ENCODE results near the gene IDH3A. TPM values are rescaled to one million over a fixed set of nuclear protein-coding genes. Genes with fewer than 3 reads are reported as not detected.

IDH3A gene
- total RNA-seq, 2 experiments from 2014 or later: 47.5 to 47.6 TPM

DNA sequence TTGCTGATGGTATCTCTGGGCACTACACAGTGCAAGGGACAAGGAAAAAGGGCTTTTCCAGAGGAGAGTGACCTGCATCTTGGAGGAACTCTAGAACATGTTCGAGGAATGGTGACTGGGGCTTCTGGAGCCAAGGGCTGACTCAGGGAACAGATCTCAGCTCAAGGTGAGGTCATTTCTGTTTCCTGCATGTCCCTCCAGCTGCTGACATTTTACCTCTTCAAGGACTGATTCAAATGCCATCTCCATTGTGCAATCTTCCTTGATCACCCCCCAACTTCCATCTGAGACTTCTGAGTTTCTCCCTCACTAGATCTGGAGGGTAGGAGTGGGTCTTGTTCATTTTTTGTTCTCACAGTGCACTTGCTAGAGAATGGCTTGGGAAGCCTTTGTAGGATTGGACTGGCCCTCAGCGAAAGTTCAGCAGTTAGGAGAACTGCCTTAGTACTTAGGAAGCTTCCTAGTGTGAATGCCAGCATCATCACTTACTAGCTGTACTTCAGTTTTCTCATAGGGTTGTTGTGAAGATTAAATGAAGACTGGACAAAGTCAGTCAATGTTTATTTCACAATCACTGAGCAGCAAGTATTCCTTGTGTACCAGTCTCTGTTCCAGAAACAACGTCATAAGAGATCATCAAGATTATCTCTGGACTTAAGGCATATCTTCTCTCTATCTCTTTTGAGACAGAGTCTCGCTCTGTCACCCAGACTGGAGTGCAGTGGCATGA is 2.6 kb upstream of the IDH3A start:
- H3K9me3 ChIP-seq (ENCODE audit: control insufficient read depth in 1 of 2, insufficient read depth in 1 of 2, low read length in 2 of 2): no peaks in the 10 kb centered on the region
- ATAC-seq (ENCODE audit: poor library complexity): no peak
- no peaks in the 10 kb centered on the region for H3K27me3 ChIP-seq (ENCODE audit: control insufficient read depth in 1 of 2, insufficient read depth in 2 of 2, low read length in 2 of 2)
- no peak overlapping the region for H3K27ac ChIP-seq (ENCODE audit: low read depth in 1 of 2, low read length in 2 of 2)
- Mint-ChIP-seq H3K27me3 (no peaks in the 10 kb centered on the region), H3K36me3 (ENCODE audit: low read depth) (peaks cover 10% of the 10 kb centered on the region), H3K4me1 (ENCODE audit: low read depth) (peaks cover 34% of the 10 kb centered on the region), H3K4me3 (no peak overlapping the region), H3K9me3 (no peaks in the 10 kb centered on the region), H3K27ac (no peak overlapping the region)
- TF ChIP-seq, protein P1, sequence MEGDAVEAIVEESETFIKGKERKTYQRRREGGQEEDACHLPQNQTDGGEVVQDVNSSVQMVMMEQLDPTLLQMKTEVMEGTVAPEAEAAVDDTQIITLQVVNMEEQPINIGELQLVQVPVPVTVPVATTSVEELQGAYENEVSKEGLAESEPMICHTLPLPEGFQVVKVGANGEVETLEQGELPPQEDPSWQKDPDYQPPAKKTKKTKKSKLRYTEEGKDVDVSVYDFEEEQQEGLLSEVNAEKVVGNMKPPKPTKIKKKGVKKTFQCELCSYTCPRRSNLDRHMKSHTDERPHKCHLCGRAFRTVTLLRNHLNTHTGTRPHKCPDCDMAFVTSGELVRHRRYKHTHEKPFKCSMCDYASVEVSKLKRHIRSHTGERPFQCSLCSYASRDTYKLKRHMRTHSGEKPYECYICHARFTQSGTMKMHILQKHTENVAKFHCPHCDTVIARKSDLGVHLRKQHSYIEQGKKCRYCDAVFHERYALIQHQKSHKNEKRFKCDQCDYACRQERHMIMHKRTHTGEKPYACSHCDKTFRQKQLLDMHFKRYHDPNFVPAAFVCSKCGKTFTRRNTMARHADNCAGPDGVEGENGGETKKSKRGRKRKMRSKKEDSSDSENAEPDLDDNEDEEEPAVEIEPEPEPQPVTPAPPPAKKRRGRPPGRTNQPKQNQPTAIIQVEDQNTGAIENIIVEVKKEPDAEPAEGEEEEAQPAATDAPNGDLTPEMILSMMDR (IDR thresholded peaks at IDR 0.05): no peak
- POLR2A ChIA-PET: no interaction called here
- DNase-seq: no peak
- H3K36me3 ChIP-seq (ENCODE audit: insufficient read depth, low read length): no peaks in the 10 kb centered on the region
- CTCF ChIA-PET: no interaction called here
- intact Hi-C loops (cut with DNase I, micrococcal nuclease): loop anchor here in 1 of 2 experiments (5.0 to 10.0 kb wide), 3 partner anchors 151 to 722 kb away; partner anchors contain the start of genes HMG20A, IREB2, PEAK1 and SKIC8
- H3K4me1 ChIP-seq (ENCODE audit: insufficient read depth, low read length): peaks cover 24% of the 10 kb centered on the region
- H3K4me3 ChIP-seq (ENCODE audit: low read length): no peak overlapping the region

DNA sequence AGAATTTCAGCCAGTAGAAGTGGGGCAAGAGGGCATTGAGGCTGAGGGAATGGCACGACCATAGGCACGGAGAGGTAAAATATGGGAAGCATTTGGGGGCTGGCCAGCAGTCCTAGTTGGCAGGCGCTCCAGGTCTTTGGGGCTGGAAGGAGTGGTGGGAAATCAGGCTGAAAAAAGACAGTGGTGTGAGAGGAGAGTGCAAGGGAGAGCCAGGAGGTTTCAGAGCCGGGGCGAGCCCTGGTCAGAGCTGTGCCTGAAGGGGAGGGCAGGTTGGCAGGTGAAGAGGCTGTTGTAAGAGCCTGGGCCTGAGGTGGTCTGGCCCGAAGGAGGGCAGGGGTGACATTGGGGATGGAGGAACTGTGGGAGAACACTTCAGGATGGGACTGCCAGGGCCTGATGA is 1.6 kb upstream of the IDH3A start:
- H3K4me3 ChIP-seq (ENCODE audit: low read length): no peak overlapping the region
- ChIA-PET CTCF (interaction anchor here (1.2 to 1.5 kb wide), 2 partner anchors 17 to 39 kb away, joined by 5 to 7 read pairs; partner anchors contain the start of gene CIB2), POLR2A (interaction anchor here (2.8 kb wide), 1 partner anchor 290 kb away, joined by 8 read pairs; the partner anchor contains the start of gene IREB2)
- ATAC-seq (ENCODE audit: poor library complexity) (no peak), DNase-seq (no peak)
- Mint-ChIP-seq H3K4me3 (peak overlapping the region; percentile 97), H3K4me1 (ENCODE audit: low read depth) (peaks cover 36% of the 10 kb centered on the region), H3K27ac (peak overlapping the region; percentile 91), H3K36me3 (ENCODE audit: low read depth) (peaks cover 12% of the 10 kb centered on the region), H3K9me3 (no peaks in the 10 kb centered on the region), H3K27me3 (no peaks in the 10 kb centered on the region)
- H3K4me1 ChIP-seq (ENCODE audit: insufficient read depth, low read length): peaks cover 24% of the 10 kb centered on the region
- no peaks in the 10 kb centered on the region for H3K27me3 ChIP-seq (ENCODE audit: control insufficient read depth in 1 of 2, insufficient read depth in 2 of 2, low read length in 2 of 2)
- no peak overlapping the region for H3K27ac ChIP-seq (ENCODE audit: low read depth in 1 of 2, low read length in 2 of 2)
- no peaks in the 10 kb centered on the region for H3K9me3 ChIP-seq (ENCODE audit: control insufficient read depth in 1 of 2, insufficient read depth in 1 of 2, low read length in 2 of 2)
- TF ChIP-seq, protein P1 (IDR thresholded peaks at IDR 0.05): no peak
- intact Hi-C loops (cut with DNase I, micrococcal nuclease): loop anchor here in 1 of 2 experiments (5.0 to 10.0 kb wide), 3 partner anchors 150 to 723 kb away; partner anchors contain the start of genes HMG20A, IREB2, PEAK1 and SKIC8
- no peaks in the 10 kb centered on the region for H3K36me3 ChIP-seq (ENCODE audit: insufficient read depth, low read length)

DNA sequence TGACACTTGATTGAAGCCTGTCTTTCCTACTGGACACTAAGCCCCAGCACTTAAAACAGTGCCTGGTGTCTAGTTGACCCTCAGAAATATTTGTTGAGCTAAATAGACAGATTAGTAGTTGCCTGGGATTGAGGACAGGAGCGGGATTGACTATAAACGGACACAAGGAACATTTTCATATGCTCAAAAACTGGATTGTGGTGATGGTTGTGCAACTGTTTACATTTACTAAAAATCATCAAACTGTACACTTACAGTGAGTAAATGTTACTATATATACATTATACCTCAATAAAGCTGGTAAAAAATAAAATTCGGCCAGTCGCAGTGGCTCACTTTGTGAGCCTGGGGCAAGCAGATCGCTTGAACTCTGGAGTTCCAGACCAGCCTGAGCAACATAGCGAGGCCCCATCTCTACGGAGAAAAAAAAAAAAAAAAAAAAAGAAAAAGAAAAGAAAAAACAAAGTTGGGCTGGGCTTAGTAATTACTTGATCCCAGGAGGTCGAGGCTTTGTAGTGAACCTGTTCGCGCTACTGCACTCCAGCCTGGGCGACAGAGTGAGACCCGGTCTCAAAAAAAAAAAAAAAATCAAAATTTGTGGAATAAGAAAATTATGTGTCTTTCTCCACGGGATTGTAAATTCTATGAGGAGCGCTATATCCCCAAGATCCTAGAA is 632 bp upstream of the IDH3A start:
- ChIA-PET CTCF (interaction anchor here (0.7 to 1.6 kb wide), 6 partner anchors 17 to 609 kb away, joined by 3 to 7 read pairs (median 5); partner anchors contain the start of gene CIB2), POLR2A (interaction anchor here (0.6 to 2.8 kb wide), 8 partner anchors 14 to 289 kb away, joined by 3 to 27 read pairs (median 4); partner anchors contain the start of genes CIB2, IREB2 and SKIC8)
- Histone ChIP-seq H3K36me3 (ENCODE audit: insufficient read depth, low read length) (peaks cover 4% of the 10 kb centered on the region), H3K9me3 (ENCODE audit: control insufficient read depth in 1 of 2, insufficient read depth in 1 of 2, low read length in 2 of 2) (no peaks in the 10 kb centered on the region), H3K27me3 (ENCODE audit: control insufficient read depth in 1 of 2, insufficient read depth in 2 of 2, low read length in 2 of 2) (no peaks in the 10 kb centered on the region), H3K4me1 (ENCODE audit: insufficient read depth, low read length) (peaks cover 24% of the 10 kb centered on the region), H3K27ac (ENCODE audit: low read depth in 1 of 2, low read length in 2 of 2) (peak overlapping the region in 1 of 2 donors; percentile 29), H3K4me3 (ENCODE audit: low read length) (peak overlapping the region; percentile 57)
- peak; percentile 8 for ATAC-seq (ENCODE audit: poor library complexity)
- Mint-ChIP-seq H3K36me3 (ENCODE audit: low read depth) (peaks cover 14% of the 10 kb centered on the region), H3K9me3 (no peaks in the 10 kb centered on the region), H3K4me3 (peak overlapping the region; percentile 97), H3K27ac (peak overlapping the region; percentile 91), H3K27me3 (no peaks in the 10 kb centered on the region), H3K4me1 (ENCODE audit: low read depth) (peaks cover 45% of the 10 kb centered on the region)
- TF ChIP-seq, protein P1 (IDR thresholded peaks at IDR 0.05): no peak
- DNase-seq: no peak
- intact Hi-C loops (cut with DNase I, micrococcal nuclease): loop anchor here (1.0 to 10.0 kb wide), 4 partner anchors 17 to 724 kb away; partner anchors contain the start of genes CIB2 (in 2 of the 2), HMG20A (in 1 of the 2), IREB2 (in 1 of the 2) and PEAK1 (in 1 of the 2)

Data from CD4-positive, alpha-beta T cell (primary cell).